H1 (cell line): ENCODE results near the gene SERPINA1. TPM values are rescaled to one million over a fixed set of nuclear protein-coding genes. Genes with fewer than 3 reads are reported as not detected.

ENCODE experiments used
- CEBPB ChIP-seq: IDR thresholded peaks from 2 replicates; pipeline ENCODE4 v1.6.1; 2012; ENCODE audit warnings: low read depth, low read length
- CHD7 ChIP-seq: fragments of 300-600 bp; sonication (generic); IDR thresholded peaks from 2 replicates; pipeline ENCODE4 v1.7.1; 2012; ENCODE audit warnings: low read length, moderate library complexity, mild to moderate bottlenecking, inconsistent platforms; ENCODE audit not compliant: insufficient replicate concordance
- CTCF ChIP-seq, 3 experiments: IDR thresholded peaks; 1 replicate in 2 of 3; 2 replicates in 1 of 3; pipeline versions ENCODE4 v1.5.1 to v1.6.1; 2011; ENCODE audit warnings: low read length in 3 of 3, mild to moderate bottlenecking in 3 of 3, inconsistent platforms in 2 of 3, low read depth in 1 of 3, moderate library complexity in 1 of 3; ENCODE audit not compliant: insufficient read depth in 1 of 3; ENCODE audit errors: control extremely low read depth in 1 of 3
- FOSL1 ChIP-seq: IDR thresholded peaks from 2 replicates; pipeline ENCODE4 v1.6.1; 2011; ENCODE audit warnings: mild to moderate bottlenecking, low read depth, low read length, moderate library complexity; ENCODE audit not compliant: insufficient read depth
- MAFK ChIP-seq: IDR thresholded peaks from 2 replicates; pipeline ENCODE4 v1.6.1; 2012; ENCODE audit warnings: low read depth, mild to moderate bottlenecking, improper control_type of control experiment, low read length
- RFX5 ChIP-seq: IDR thresholded peaks from 2 replicates; pipeline ENCODE4 v1.6.1; 2011; ENCODE audit warnings: low read depth, low read length, improper control_type of control experiment, borderline replicate concordance
- RXRA ChIP-seq: IDR thresholded peaks from 2 replicates; pipeline ENCODE4 v1.6.1; 2011; ENCODE audit warnings: low read depth, mild to moderate bottlenecking, low read length, moderate library complexity; ENCODE audit not compliant: insufficient read depth
- SP2 ChIP-seq: IDR thresholded peaks from 2 replicates; pipeline ENCODE4 v1.6.1; 2012; ENCODE audit warnings: mild to moderate bottlenecking, low read length, inconsistent platforms
- polyA plus RNA-seq, 7 experiments: library from polyadenylated mRNA; depleted of rRNA in 3 of 7; stranded (reverse) in 5 of 7; unstranded in 2 of 7; fragments of >200 nt in 5 of 7; fragments of 200-250 nt in 2 of 7; gene quantifications; 1 replicate in 5 of 7; 2 replicates in 1 of 7; 4 replicates in 1 of 7; pipeline versions ENCODE4 v1.2.1 to v1.2.3, GENCODE V29; 2011 to 2013; ENCODE audit warnings: missing spikeins in 2 of 7, mixed read lengths in 2 of 7
- total RNA-seq: library from RNA; stranded (reverse); fragmentation: NEBNext Ultra II Directional; extraction: Animal tissue kit (Norgen Biotek cat#: 25700); gene quantifications from 2 replicates; pipeline ENCODE4 v1.2.1, GENCODE V29; 2021

SERPINA1 gene
- total and polyA plus RNA-seq, 2 of the 8 experiments (the other 6 are each of a cell fraction or from before 2014, with no cell fraction given): 0.08 TPM; not detected in 1

GRCh38 chr14:94364037-94364436, 24.4 kb downstream of the SERPINA1 start (continued):
- no peak for TF ChIP-seq CHD7
- TF ChIP-seq RFX5: no peak
- no peak for TF ChIP-seq FOSL1
- no peak for TF ChIP-seq RXRA
- TF ChIP-seq CTCF (IDR thresholded peaks at IDR 0.05; ENCODE audit: control extremely low read depth in 1 of 3, insufficient read depth in 1 of 3, low read depth in 1 of 3, low read length in 3 of 3): no peak
- TF ChIP-seq SP2: no peak
- TF ChIP-seq MAFK: no peak
- no peak for TF ChIP-seq CEBPB
- TF ChIP-seq, all 59 proteins: peak for 0
